ENCODE data around the gene WDR1.
A peak's percentile ranks its signal among the peaks of the same experiment; 100 is the strongest.

GRCh38 chr4:10160281-10160856 lies 43.8 kb upstream of the WDR1 start:
- TF ChIP-seq, protein P1, sequence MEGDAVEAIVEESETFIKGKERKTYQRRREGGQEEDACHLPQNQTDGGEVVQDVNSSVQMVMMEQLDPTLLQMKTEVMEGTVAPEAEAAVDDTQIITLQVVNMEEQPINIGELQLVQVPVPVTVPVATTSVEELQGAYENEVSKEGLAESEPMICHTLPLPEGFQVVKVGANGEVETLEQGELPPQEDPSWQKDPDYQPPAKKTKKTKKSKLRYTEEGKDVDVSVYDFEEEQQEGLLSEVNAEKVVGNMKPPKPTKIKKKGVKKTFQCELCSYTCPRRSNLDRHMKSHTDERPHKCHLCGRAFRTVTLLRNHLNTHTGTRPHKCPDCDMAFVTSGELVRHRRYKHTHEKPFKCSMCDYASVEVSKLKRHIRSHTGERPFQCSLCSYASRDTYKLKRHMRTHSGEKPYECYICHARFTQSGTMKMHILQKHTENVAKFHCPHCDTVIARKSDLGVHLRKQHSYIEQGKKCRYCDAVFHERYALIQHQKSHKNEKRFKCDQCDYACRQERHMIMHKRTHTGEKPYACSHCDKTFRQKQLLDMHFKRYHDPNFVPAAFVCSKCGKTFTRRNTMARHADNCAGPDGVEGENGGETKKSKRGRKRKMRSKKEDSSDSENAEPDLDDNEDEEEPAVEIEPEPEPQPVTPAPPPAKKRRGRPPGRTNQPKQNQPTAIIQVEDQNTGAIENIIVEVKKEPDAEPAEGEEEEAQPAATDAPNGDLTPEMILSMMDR (conservative IDR thresholded peaks at IDR 0.05; ENCODE audit: low read length): peak; percentile 36
- no peak for TF ChIP-seq EZH2phosphoT487 (IDR thresholded peaks at IDR 0.05; ENCODE audit: borderline replicate concordance, low read depth, low read length)
